Liver (tissue), 3 donors: ENCODE results near the gene SMAP2.

ENCODE experiments used
- HNF4G ChIP-seq: IDR thresholded peaks from 2 replicates; pipeline ENCODE4 v1.6.1; 2016; ENCODE audit warnings: antibody characterized with exemption
- RXRA ChIP-seq, 2 donors: IDR thresholded peaks; 2 replicates each; pipeline ENCODE4 v1.6.1; 2017 to 2018; ENCODE audit warnings: antibody characterized with exemption in 2 of 2, mild to moderate bottlenecking in 1 of 2
- TF ChIP-seq, protein P1 (sequence below): fragments of 150-350 bp; IDR thresholded peaks from 2 replicates; pipeline ENCODE4 v1.5.1; 2017; ENCODE audit warnings: improper control_type of control experiment, low read depth, low read length; ENCODE audit not compliant: missing input control
- donor health status: healthy.
- donor health status: healthy.

- TF ChIP-seq, protein P1, sequence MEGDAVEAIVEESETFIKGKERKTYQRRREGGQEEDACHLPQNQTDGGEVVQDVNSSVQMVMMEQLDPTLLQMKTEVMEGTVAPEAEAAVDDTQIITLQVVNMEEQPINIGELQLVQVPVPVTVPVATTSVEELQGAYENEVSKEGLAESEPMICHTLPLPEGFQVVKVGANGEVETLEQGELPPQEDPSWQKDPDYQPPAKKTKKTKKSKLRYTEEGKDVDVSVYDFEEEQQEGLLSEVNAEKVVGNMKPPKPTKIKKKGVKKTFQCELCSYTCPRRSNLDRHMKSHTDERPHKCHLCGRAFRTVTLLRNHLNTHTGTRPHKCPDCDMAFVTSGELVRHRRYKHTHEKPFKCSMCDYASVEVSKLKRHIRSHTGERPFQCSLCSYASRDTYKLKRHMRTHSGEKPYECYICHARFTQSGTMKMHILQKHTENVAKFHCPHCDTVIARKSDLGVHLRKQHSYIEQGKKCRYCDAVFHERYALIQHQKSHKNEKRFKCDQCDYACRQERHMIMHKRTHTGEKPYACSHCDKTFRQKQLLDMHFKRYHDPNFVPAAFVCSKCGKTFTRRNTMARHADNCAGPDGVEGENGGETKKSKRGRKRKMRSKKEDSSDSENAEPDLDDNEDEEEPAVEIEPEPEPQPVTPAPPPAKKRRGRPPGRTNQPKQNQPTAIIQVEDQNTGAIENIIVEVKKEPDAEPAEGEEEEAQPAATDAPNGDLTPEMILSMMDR: no peak
- TF ChIP-seq HNF4G: no peak
- TF ChIP-seq RXRA (IDR thresholded peaks at IDR 0.05): no peak
Observed at GRCh38 chr1:40353082-40353481, 20.4 kb upstream of the SMAP2 start.
